Measurements from ENCODE around the gene CEP192.

- TF ChIP-seq GABPA (IDR thresholded peaks at IDR 0.05 in 1 of 2, conservative IDR thresholded peaks at IDR 0.05 in 1 of 2), result no peak
- TF ChIP-seq JUND (IDR thresholded peaks at IDR 0.05), result no peak
- TF ChIP-seq CTCF (IDR thresholded peaks at IDR 0.05; ENCODE audit: low read depth, low read length, missing input control), result no peak
- TF ChIP-seq SP1 (IDR thresholded peaks at IDR 0.05), result no peak
Observed at GRCh38 chr18:13036622-13037320, 45.6 kb downstream of the CEP192 start.

All from liver (tissue), 3 donors.